GM12873 (cell line): Measurements from ENCODE around the gene CARMIL1.

ENCODE experiments used
- CTCF ChIP-seq: IDR thresholded peaks from 2 replicates; pipeline ENCODE4 v1.5.1; 2012; ENCODE audit warnings: low read depth, mild to moderate bottlenecking, moderate library complexity, low read length, control low read depth; ENCODE audit not compliant: insufficient read depth; ENCODE audit errors: missing control alignments

CARMIL1 gene

GRCh38 chr6:25401711-25402110 is 122.5 kb downstream of the CARMIL1 start:
- TF ChIP-seq CTCF, result no peak

- TF ChIP-seq CTCF, result no peak
Observed at GRCh38 chr6:25402125-25402524, 123.0 kb downstream of the CARMIL1 start.

- TF ChIP-seq CTCF, result no peak
Observed at GRCh38 chr6:25403150-25403549, 124.0 kb downstream of the CARMIL1 start.

- TF ChIP-seq CTCF, result no peak
Observed at GRCh38 chr6:25404091-25404490, 124.9 kb downstream of the CARMIL1 start.

- no peak for TF ChIP-seq CTCF
Observed at GRCh38 chr6:25404693-25405169, 125.6 kb downstream of the CARMIL1 start.

GRCh38 chr6:25405442-25405841 is 126.3 kb downstream of the CARMIL1 start:
- no peak for TF ChIP-seq CTCF

- TF ChIP-seq CTCF, result no peak
Observed at GRCh38 chr6:25407431-25407830, 128.3 kb downstream of the CARMIL1 start.
